ENCODE data around the gene C17orf75. TPM values are rescaled to one million over a fixed set of nuclear protein-coding genes. Genes with fewer than 3 reads are reported as not detected.

Gene C17orf75
- total RNA-seq, 1 experiment from 2014 or later: 18.4 TPM

DNA sequence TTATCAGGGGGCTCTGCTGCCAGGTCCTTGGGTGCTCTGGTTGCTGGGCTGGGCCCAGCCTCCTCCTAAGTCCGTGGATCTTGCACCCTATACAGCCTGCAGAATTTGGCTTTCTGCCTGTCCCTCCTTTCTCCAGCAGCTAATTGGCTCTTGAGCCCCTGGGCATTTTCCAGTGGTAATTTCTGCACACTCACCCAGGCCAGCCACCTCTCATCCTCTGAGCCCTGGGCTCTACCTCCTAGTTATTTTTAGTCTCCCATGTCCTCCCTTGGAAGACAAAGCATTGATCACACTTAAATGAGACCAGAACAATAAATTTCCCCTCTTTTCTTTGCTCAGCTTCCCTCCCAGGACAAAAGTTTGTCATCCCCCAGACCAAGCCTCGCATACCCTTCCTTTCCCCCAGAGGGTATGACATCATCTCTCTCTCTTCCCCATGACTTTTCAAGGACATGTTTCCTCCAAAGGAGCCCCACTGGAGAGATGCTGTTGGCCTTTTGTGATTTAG lies 38.1 kb downstream of the C17orf75 start:
- DNase-seq (ENCODE audit: low read depth): peak; percentile 34

GRCh38 chr17:32302860-32303649 lies 38.9 kb downstream of the C17orf75 start:
- DNase-seq (ENCODE audit: low read depth): no peak

DNA sequence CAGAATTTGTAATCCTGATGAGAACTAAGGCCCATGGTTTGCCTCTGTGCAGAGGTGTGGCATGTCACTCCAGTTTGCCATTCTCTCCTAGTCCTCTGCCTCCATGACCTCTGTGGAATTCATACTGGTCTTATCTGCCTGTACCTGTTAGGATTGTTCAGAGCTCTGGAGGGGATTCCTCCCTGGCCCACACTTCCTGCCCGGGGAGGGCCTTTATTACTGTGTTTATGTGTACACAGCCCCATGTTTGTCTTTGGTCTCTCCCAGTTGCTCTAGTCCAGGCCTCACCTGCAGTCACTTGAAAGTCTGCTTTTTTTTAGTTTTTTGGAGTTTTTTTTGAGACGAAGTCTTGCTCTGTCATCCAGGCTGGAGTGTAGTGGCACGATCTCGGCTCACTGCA lies 39.9 kb downstream of the C17orf75 start:
- DNase-seq (ENCODE audit: low read depth): no peak

DNA sequence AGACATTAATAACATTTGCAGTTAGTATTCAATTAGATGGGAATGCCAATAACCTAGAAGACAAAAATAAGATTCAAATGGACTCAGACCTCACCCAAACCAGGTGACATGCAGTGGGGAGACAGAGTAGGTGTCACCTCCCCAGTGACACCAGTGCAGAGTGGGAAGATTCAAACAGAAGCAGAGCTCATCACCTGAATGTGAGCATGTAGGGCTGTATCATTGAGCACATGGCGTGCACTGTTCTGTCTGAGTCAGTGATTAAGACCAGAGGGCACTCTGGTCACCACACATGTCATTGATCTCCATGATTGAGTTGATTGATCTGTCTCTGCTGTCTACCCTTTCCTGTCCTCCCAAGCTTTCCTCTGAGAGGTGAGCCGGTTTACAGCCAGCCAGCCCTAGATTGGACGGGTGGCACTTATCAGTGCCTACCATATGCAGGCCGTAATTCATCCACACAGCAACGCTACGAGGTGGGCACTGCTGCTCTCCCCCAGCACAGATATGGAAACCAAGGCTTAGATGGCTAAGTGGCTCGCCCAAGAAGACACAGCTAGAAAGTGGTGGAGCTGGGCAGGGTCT lies 42.3 kb downstream of the C17orf75 start:
- no peak for DNase-seq (ENCODE audit: low read depth)

- no peak for DNase-seq (ENCODE audit: low read depth)
Observed at GRCh38 chr17:32298721-32299579, 43.0 kb downstream of the C17orf75 start.

DNA sequence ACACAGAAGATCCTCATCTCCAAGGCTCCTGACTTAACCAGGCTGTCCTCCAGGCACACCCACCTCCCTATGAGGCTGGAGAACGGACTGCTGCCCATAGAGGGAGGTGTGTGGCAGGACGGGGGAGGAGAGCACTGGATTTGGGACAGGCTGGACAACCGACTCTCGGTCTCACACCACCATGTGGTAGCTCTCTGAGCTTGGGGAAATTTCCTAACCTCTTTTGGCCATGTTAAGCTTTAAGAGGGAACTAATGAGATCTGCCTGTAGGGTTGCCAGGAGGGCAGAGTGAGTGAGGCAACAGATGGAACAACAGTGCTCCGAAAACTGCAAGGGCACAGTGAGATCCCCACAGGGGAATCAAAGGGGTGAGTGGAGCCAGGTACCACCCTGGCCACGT lies 43.7 kb downstream of the C17orf75 start:
- no peak for DNase-seq (ENCODE audit: low read depth)

DNA sequence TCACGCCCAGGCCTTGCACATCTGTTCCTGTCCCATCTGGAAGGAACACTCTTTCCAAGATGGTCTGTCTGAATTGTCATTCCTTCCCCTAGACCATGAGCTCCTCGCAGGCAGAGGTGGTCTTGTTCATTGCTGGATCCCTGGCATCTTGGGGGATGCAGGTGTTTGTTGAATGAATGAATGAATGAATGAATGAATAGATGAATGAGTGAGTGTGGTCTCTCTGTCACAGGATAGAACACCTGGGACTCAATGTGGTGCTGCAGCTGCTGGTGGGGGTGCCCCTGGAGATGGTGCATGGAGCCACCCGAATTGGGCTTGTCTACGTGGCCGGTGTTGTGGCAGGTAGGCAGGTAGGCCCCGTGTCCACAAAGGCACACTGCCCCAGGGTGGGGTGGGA lies 44.1 kb downstream of the C17orf75 start:
- DNase-seq (ENCODE audit: low read depth): no peak

DNA sequence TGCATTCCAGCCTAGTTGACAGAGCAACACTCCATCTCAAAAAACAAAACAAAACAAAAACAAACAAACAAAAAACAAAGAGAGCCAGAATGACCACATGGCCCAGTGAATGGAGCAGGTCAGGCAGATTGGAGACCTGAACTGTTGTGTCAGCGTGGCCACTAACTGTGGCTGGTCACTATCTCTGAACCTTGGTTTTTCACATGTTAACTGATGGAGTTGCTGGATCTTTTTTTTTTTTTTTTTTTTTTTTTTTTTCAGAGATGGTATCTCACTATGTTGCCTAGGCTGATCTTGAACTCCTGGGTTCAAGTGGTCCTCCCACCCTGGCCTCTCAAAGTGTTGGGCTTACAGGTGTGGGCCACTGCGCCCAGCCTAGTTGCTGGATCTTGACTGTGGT lies 44.5 kb downstream of the C17orf75 start:
- DNase-seq (ENCODE audit: low read depth): no peak

DNA sequence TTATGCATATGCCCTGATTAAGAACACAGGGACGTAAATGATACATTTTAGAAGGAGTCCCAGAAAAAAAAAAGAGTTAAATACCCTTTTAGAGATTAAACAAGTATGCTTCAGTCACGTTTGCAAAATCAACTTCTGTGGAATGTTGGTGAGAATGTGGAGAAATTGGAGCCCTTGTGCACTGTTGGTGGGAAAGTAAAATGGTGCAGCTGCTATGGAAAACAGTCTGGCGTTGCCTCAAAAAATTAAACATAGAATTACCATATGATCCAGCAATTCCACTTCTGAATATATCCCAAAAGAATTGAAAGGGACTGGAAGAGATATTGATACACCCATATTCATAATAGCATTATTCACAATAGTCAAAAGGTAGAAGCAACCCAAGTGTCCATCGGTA lies 49.9 kb downstream of the C17orf75 start:
- DNase-seq (ENCODE audit: low read depth): no peak

DNA sequence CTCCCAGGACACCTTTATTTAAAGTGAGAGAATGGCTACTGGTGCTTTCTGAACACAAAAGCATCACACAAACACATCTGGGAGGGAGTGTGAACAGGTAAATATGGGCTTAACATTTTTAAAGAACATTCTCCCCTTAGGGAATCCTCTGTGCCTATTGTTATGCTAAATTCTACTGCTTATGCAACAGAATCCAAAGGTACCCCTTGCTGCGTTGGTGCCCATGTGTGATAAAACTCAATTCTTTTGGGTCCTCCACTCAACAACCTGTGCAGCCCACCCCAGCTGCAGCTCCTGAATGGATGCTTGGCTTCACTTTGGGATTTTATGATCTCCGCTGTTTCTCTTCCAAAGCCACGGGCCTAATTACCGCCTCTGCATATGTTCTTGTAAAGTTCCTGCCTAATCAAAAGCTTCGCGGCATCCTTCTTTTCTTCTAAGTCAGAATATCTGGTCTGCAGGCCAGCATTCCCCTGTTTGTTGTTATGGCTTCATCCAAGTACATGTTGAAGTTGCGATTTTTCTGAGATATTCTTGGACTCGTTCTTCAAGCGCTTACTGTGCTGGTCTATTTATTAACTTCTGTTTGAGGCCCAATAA lies 52.4 kb downstream of the C17orf75 start:
- DNase-seq (ENCODE audit: low read depth): no peak

DNA sequence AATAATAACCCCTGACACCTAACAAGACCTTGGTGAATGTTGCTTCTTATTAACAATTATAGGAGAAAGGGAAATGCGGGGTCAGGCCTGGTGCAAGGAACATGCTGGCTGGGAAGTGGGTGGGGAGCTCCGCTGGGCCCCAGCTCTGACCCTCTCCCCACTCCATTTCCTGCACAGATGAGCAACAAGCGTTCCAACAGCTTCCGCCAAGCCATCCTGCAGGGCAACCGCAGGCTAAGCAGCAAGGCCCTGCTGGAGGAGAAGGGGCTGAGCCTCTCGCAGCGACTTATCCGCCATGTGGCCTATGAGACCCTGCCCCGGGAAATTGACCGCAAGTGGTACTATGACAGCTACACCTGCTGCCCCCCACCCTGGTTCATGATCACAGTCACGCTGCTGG lies 53.4 kb downstream of the C17orf75 start:
- DNase-seq (ENCODE audit: low read depth): no peak

DNA sequence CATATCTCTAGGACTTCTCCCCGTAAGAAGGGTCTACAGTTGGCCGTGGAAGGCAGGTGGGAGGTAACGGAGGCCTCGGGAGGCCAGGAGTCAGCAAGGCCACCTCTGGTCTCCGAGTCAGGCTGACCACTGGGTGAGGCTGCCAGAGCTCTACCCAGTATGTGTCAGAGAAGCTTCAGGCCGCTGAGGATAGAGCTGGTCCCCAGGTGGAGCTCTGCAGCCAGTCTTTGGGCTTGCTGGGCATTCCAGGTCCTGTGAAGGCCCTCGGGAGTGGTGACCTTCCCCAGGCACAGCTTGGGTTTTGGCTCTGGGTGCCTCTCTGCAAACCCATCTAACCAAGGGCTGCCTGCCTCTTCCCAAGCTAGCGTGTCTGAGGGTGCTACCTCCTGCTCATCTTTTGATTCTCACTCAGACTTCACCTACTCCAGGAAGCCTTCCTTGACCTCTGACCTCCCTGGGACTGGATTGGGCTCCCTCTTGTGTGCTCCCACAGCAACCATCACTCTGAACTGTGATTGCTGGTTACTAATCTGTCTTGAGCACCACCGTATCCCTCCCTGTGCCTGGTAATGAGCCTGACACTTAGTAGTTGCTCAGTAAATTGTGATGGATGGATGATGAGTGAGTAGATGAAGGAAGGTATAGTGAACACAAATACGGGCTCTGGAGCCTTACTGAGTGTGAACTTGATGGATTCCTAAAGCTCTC lies 54.0 kb downstream of the C17orf75 start:
- no peak for DNase-seq (ENCODE audit: low read depth)

- no peak for DNase-seq (ENCODE audit: low read depth)
Observed at GRCh38 chr17:32286518-32286900, 55.5 kb downstream of the C17orf75 start.

GRCh38 chr17:32285746-32286517 lies 56.0 kb downstream of the C17orf75 start:
- no peak for DNase-seq (ENCODE audit: low read depth)

DNA sequence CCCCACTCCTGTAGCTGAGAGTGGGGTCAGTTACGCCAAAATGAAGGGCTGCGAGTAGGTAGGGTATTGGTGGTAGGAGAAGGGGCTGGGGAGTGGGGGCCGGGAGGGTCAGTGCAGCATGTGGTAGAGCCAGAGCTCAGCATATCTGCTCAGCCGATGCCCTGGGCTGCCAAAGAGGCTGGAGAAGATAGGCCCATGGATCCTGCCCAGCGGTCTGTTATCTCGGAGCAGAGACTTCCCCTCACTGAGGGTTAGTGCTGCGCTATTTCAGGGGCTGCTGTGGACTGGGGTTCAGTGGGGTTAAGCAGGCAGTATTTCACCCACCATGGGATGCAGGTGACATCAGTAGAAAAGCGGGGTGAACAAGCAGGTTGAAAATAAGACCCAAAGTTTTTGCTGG lies 56.7 kb downstream of the C17orf75 start:
- no peak for DNase-seq (ENCODE audit: low read depth)

- DNase-seq (ENCODE audit: low read depth): no peak
Observed at GRCh38 chr17:32283745-32284201, 58.2 kb downstream of the C17orf75 start.

DNA sequence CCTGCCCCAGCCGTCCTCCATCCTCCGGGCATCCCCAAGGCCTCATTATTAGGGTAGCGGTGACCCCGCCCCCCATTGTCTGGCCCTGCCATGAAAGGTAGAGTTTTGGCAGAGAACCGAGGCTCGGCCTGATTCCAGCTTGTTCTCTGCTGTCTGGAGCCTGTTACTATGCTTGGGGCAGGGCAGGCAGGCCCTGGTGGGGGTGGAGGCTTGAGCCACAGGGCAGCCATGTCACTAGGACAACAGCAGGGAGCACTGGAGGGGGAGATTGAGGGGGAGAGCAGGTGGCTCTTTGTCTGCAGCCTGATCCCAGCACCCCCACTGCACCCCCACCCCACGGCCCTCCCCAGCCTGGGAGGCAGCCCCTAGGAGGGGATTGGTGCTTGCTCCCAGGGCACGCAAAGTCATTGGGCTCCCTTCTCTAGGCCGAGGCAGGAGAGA lies 60.9 kb downstream of the C17orf75 start:
- no peak for DNase-seq (ENCODE audit: low read depth)

DNA sequence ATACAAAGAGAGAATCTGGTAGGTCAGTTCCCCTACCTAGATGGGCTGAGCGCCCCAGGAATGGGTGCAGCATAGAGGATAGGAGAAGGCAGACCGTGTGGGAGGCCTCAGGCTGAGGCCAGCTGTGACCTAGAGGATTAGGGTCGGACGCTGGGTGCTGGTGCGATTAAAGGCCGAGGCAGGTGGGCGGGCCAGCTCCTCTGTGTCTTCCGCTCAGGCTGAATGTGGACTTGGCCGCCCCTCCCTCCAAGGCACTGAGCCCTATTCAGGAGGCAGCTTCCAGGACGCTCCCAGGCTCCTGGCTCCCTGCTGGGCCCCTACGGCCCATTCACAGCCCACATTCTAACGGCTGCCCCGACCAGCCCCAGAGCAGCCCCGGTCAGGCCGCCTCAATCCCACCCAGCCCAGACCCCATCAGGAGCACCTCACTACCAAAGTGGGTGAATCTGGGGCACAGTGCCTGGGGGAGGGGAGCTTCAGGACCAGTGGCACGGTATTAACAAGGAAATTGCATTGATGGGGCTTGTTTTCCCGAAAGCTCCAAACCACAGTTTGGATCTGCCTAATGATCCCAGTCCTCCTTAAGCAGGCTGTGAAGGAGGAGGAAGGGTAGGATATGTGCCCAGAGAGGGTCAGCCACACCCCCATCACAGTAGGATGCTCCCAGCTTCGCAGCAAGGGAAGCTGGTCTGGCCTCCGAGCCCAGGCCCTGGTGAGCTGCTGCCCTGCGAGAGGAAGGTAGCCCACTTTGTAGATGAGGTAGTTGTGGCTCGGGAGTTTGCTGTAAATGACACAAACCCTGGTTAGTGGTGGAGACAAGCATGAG lies 61.9 kb downstream of the C17orf75 start:
- DNase-seq (ENCODE audit: low read depth): no peak

GRCh38 chr17:32278815-32279214 lies 63.2 kb downstream of the C17orf75 start:
- no peak for DNase-seq (ENCODE audit: low read depth)

All from RPMI7951 (cell line).